ENCODE measurements around the gene C1orf56. TPM values are rescaled to one million over a fixed set of nuclear protein-coding genes. Genes with fewer than 3 reads are reported as not detected.
A peak's percentile ranks its signal among the peaks of the same experiment; 100 is the strongest.

C1orf56 gene
- total RNA-seq, 1 donor from 2014 or later = 1.1 TPM

DNA sequence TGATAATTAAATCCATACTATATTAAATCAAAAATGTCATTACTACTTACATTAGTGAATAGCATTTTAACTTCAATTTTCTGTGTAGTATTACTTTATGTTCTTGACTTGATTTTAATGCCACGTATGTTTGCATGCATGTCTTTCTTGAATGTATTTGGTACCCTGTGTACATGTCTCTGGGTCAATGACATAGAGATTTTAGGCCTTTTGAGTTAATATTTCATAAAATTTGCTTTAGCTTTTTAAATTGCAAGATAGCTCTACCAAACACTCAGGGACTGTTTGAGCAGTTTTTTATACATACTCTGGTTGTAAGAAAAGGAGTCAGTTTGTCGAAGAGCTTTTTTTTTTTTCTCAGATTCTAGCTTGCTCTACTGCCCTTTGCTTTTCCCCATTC is 14.2 kb downstream of the C1orf56 start:
- DNase-seq (ENCODE audit: low read depth) = no peak

DNA sequence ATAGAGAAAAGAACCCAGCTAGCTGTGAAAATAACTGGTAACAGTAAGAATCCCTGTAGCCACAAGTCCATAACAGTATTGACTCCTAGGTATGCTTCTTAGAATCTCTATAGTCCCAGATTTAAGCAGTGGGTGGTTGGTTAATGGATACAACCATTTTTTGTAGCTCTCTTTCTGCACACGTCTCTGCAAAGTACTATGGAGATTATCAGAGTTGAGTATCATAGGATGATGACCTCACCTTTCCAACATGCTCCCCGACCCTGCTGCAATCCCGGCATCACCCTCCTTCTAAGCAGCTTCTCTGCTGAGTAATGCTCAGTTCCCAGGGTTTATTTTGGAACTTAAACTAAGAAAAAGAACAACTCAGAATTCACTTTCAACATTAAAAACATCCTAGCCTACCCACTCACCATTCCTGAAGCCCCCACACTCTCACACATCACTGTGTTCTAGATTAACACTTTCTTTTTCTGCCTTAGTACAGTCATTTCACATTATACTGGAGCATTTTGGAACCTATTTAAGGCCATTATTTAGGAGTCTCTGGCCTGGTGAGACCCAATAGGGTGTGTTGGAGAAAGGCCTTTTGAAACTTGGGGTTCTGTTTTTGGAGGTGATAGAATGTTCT is 15.3 kb downstream of the C1orf56 start:
- peak; percentile 38 for DNase-seq (ENCODE audit: low read depth)

DNA sequence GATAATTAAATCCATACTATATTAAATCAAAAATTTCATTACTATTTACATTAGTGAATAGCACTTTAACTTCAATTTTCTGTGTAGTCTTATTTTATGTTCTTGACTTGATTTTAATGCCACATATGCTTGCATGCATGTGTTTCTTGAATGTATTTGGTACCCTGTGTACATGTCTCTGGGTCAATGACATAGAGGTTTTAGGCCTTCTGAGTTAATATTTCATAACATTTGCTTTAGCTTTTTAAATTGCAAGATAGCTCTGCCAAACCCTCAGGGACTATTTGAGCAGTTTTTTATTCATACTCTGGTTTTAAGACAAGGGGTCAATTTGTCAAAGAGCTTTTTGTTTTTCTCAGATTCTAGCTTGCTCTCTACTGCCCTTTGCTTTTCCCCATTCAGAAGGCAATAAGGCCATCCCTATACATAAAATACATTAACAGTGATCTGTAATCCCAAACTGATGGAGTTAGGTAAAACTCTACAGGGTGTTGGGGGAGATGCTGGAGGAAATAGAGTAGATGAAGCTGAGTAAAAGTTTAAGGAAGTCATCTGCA is 17.6 kb downstream of the C1orf56 start:
- no peak for DNase-seq (ENCODE audit: low read depth)

GRCh38 chr1:151067185-151067584 is 19.6 kb downstream of the C1orf56 start:
- DNase-seq (ENCODE audit: low read depth) = no peak

DNA sequence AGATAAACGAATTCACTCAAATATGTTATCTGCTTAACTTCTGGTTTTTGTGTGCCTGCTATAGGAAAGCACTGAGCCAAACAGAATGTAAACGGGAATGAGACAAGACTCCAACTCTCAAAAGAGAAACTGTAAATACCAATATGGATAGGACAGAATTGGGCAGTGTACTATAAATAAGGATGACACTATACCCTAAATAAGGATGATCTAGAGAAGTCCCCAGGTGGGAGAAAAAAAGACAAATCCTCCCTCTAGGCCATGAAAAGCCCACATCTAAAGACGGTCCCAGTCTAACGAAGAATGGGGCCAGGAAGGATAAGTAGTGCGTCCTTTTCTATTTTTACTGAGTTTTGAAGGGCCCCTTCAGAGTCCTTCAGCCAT is 21.5 kb downstream of the C1orf56 start:
- no peak for DNase-seq (ENCODE audit: low read depth)

- DNase-seq (ENCODE audit: low read depth) = peak; percentile 86
These were observed 23.1 kb downstream of the C1orf56 start, which contains the start of gene GABPB2 for GRCh38 chr1:151070474-151071276. Gene GABPB2 (plus strand): TSS chr1:151070761. CDS start chr1:151088190, 17,429 bp downstream.

- DNase-seq (ENCODE audit: low read depth) = no peak
These were observed 24.7 kb downstream of the C1orf56 start for GRCh38 chr1:151072224-151072623.

DNA sequence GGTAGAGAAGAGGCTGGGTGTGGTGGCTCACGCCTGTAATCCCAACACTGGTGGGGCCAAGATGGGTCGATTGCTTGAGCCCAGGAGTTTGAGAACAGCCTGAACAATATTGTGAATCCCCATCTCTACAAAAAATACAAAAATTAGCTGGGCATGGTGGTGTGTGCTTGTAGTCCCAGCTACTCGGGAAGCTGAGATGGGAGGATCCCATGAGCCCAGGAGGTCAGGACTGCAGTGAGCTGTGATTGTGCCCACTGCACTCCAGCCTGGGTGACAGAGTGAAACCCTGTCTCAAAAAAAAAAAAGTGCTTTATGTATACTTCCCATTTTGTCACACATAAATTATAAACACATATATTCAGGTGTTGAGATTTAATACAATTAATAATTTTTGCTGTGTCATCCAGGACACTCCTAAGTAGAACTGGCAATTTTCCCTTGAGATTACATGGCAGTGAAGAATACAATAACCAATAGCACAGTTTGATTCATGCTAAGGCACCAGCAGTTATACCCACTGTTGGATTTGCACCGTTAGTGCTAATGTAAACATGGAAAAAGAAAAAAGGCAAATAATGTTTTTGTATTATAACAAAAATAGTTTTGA is 38.5 kb downstream of the C1orf56 start:
- DNase-seq (ENCODE audit: low read depth) = no peak

GRCh38 chr1:151097426-151097825 is 49.9 kb downstream of the C1orf56 start:
- DNase-seq (ENCODE audit: low read depth) = peak; percentile 4

DNA sequence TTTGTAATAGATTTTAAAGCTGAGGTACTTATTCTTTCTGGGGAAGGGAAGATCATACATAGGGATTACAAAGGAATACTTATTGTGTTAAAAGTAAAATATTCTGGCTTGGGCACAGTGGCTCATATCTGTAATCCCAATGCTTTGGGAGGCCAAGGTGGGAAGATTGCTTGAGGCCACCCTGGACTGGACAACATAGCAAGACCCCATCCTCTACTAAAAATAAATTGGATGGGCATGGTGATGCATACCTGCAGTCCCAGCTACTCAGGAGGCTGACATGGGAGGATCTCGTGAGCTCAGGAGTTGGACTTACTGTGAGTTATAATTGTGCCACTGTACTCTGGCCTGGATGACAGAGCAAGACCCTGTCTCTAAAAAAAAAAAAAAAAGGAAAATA is 50.6 kb downstream of the C1orf56 start:
- DNase-seq (ENCODE audit: low read depth) = no peak

Other genes with a start within 250 kb of the C1orf56 start
- gene CTSK, start 239.5 kb upstream of the C1orf56 start, total RNA-seq = 0.52 and 1.7 TPM in 2 replicates
- gene ARNT, start 171.2 kb upstream of the C1orf56 start, total RNA-seq = 33.2 and 65.6 TPM in 2 replicates
- not detected in 2 replicates for gene CTXND2, start 160.6 kb upstream of the C1orf56 start, total RNA-seq
- 33.0 and 51.1 TPM in 2 replicates for gene SETDB1, start 121.4 kb upstream of the C1orf56 start, total RNA-seq
- 119 and 202 TPM in 2 replicates for gene CERS2, start 72.9 kb upstream of the C1orf56 start, total RNA-seq
- 0.30 and 1.6 TPM in 2 replicates for gene ANXA9, start 65.5 kb upstream of the C1orf56 start, total RNA-seq
- 35.4 and 47.7 TPM in 2 replicates for gene MINDY1, start 40.8 kb upstream of the C1orf56 start, total RNA-seq
- 12.5 and 21.6 TPM in 2 replicates for gene PRUNE1, start 39.3 kb upstream of the C1orf56 start, total RNA-seq
- 0.40 TPM in 1 of 2 replicates, not detected in the other for gene BNIPL, start 11.2 kb upstream of the C1orf56 start, total RNA-seq
- gene CDC42SE1, start 11.9 kb downstream of the C1orf56 start, total RNA-seq = 80.7 and 134 TPM in 2 replicates
- 6.1 and 6.6 TPM in 2 replicates for gene MLLT11, start 12.6 kb downstream of the C1orf56 start, total RNA-seq
- 9.6 and 14.1 TPM in 2 replicates for gene GABPB2, start 23.0 kb downstream of the C1orf56 start, total RNA-seq
- gene SEMA6C, start 98.9 kb downstream of the C1orf56 start, total RNA-seq = 8.4 TPM in 1 of 2 replicates, not detected in the other
- gene TNFAIP8L2, start 108.9 kb downstream of the C1orf56 start, total RNA-seq = not detected in 2 replicates
- 5.8 and 7.5 TPM in 2 replicates for gene LYSMD1, start 118.2 kb downstream of the C1orf56 start, total RNA-seq
- 16.8 and 20.0 TPM in 2 replicates for gene SCNM1, start 118.4 kb downstream of the C1orf56 start, total RNA-seq
- not detected in 2 replicates for gene TMOD4, start 128.2 kb downstream of the C1orf56 start, total RNA-seq
- gene VPS72, start 142.4 kb downstream of the C1orf56 start, total RNA-seq = 75.6 and 82.8 TPM in 2 replicates
- gene PIP5K1A, start 150.8 kb downstream of the C1orf56 start, total RNA-seq = 67.4 and 95.5 TPM in 2 replicates
- gene PSMD4, start 207.0 kb downstream of the C1orf56 start, total RNA-seq = 181 and 257 TPM in 2 replicates
- 10.1 and 32.3 TPM in 2 replicates for gene ZNF687, start 234.5 kb downstream of the C1orf56 start, total RNA-seq